Vagina (tissue), 2 donors: ENCODE measurements around the gene LDLRAD4.

Experiments used
- CTCF ChIP-seq, 3 experiments: fragments of 450-650 bp in 2 of 3; fragments of 200-600 bp in 1 of 3; sonication (generic) in 1 of 3; IDR thresholded peaks; one replicate each; pipeline ENCODE4 v1.5.1; 2017 to 2019; ENCODE audit warnings: antibody characterized with exemption in 3 of 3, mild to moderate bottlenecking in 2 of 3, moderate library complexity in 2 of 3
- POLR2A ChIP-seq, 2 donors: fragments of 450-650 bp; IDR thresholded peaks; one replicate each; pipeline ENCODE4 v1.6.1; 2017; ENCODE audit warnings: antibody characterized with exemption in 2 of 2, mild to moderate bottlenecking in 2 of 2, moderate library complexity in 2 of 2
- POLR2AphosphoS5 ChIP-seq, 2 donors: sonication (generic); formaldehyde crosslinking; IDR thresholded peaks; one replicate each; pipeline ENCODE4 v1.9.0; 2017; ENCODE audit warnings: antibody characterized with exemption in 2 of 2, mild to moderate bottlenecking in 2 of 2, low read depth in 1 of 2; ENCODE audit not compliant: insufficient read depth in 1 of 2

DNA sequence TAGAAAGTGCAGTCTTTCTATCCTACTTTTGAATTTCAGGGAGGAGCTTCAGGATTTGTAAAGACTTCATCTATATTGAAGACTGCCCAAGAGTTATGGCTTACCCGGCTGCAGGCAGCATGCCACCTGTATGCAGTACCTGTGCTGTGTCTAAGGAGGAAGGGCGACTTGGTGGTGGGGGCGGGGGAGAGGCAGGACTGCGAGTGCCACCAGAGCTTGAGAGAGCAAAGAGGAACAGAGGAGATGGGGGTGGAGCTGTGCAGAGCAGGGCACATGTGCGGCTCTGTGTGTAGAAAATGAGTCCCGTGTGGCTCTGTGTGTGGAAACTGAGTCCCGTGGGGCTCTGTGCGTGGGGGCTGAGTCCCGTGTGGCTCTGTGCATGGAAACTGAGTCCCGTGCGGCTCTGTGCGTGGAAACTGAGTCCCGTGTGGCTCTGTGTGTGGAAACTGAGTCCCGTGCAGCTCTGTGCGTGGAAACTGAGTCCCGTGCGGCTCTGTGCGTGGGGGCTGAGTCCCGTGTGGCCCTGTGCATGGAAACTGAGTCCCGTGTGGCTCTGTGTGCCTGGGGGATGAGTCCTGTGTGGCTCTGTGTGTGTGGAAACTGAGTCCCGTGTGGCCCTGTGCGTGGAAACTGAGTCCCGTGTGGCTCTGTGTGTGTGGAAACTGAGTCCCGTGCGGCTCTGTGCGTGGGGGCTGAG, 43.2 kb downstream of the LDLRAD4 start:
- TF ChIP-seq CTCF (IDR thresholded peaks at IDR 0.05): no peak
- TF ChIP-seq POLR2A (IDR thresholded peaks at IDR 0.05): no peak
- no peak for TF ChIP-seq POLR2AphosphoS5 (IDR thresholded peaks at IDR 0.05; ENCODE audit: insufficient read depth in 1 of 2, low read depth in 1 of 2)
